HUES64 (cell line): Measurements from ENCODE around the gene ANKRD40.

Source experiments
- H3K27ac ChIP-seq: 2 replicates; pipeline ENCODE4 v1.7.0; 2013; ENCODE audit warnings: low read depth, low read length, inconsistent platforms
- H3K27me3 ChIP-seq: 2 replicates; pipeline ENCODE4 v1.6.1; 2013; ENCODE audit warnings: mild to moderate bottlenecking, low read length; ENCODE audit not compliant: insufficient read depth
- H3K36me3 ChIP-seq: 2 replicates; pipeline ENCODE4 v1.6.1; 2013; ENCODE audit warnings: mild to moderate bottlenecking, low read length; ENCODE audit not compliant: insufficient read depth
- H3K4me1 ChIP-seq: 2 replicates; pipeline ENCODE4 v1.6.1; 2013; ENCODE audit warnings: mild to moderate bottlenecking, low read length, moderate library complexity; ENCODE audit not compliant: insufficient read depth
- H3K4me3 ChIP-seq: 2 replicates; pipeline ENCODE4 v1.5.1; 2013; ENCODE audit warnings: mild to moderate bottlenecking, low read length, moderate library complexity
- H3K9ac ChIP-seq: 2 replicates; pipeline ENCODE4 v1.6.1; 2013; ENCODE audit warnings: mild to moderate bottlenecking, low read depth, low read length
- H3K9me3 ChIP-seq: 2 replicates; pipeline ENCODE4 v1.6.1; 2013; ENCODE audit warnings: low read depth, low read length; ENCODE audit not compliant: insufficient read depth
- WGBS: fragments of 150-250, 120-280 bp; methylation state at CpG from one replicate; pipeline ENCODE4 v1.1.7; 2013; ENCODE audit warnings: missing lambda C conversion rate; 5-methylcytosine and 5-hydroxymethylcytosine counted together

The ANKRD40 gene

DNA sequence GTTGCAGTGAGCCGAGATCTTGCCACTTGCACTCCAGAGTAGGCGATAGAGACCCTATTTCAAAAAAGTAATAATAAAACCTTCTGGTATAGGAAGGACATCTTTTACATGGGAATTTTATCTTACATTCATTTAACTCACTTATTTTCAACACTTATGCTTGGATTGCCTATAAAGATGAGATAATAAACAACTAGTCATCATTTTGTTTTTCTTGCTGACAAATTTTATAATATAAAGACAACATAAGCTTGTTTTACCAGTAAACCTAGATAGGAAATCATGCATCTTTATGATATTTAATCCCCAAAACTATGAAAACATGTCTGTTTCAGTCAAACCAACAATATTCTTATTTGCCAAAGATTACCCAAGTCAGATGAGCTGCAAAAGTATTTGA, 56.1 kb downstream of the ANKRD40 start:
- Histone ChIP-seq H3K4me3 (no peak overlapping the region), H3K27me3 (no peaks in the 10 kb centered on the region), H3K9me3 (no peaks in the 10 kb centered on the region), H3K4me1 (no peaks in the 10 kb centered on the region), H3K36me3 (no peaks in the 10 kb centered on the region), H3K27ac (no peak overlapping the region), H3K9ac (no peak overlapping the region)
- 100% methylated on average over 1 of the region's 2 CpGs for WGBS

DNA sequence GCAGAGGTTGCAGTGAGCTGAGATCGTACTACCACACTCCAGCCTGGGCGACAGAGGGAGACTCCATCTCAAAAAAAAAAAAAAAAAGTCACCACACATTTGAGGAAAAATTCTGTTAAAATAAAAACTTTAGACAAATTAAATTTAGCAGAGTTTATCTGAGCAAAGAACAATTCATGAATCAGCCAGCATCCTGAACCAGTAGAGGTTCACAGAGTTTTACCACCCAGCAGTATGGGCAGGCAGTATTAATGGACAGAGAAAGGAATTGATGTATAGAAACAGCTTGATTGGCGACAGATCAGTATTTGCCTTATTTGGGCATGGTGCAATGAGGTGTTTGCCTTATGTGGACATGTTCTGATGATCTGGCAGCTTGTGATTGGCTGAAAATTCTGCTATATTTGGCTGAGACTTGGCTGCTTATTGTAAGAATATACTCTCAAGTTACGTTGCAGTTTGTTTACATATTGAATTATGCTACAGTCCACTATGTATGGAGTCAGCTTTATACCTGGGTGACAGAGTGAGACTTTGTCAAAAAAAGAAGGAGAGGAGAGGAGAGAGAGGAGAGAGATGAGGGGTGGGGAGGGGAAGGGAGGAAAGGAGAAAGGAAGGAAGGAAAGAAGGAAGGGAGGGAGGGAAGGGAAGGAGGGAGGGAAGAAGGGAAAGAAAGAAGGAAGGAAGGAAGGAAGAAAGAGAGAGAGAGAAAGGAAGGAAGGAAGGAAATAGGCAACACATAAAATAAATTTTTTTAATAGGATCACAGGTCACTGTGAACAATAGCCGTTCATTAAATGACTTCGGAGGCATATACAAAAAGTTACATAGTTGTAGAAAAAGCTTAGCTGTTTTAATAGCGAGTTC, 58.4 kb downstream of the ANKRD40 start:
- Histone ChIP-seq H3K4me1 (no peaks in the 10 kb centered on the region), H3K9me3 (no peaks in the 10 kb centered on the region), H3K27ac (no peak overlapping the region), H3K9ac (no peak overlapping the region), H3K36me3 (no peaks in the 10 kb centered on the region), H3K27me3 (no peaks in the 10 kb centered on the region), H3K4me3 (no peak overlapping the region)
- 86% methylated on average over 5 of the region's 7 CpGs for WGBS

DNA sequence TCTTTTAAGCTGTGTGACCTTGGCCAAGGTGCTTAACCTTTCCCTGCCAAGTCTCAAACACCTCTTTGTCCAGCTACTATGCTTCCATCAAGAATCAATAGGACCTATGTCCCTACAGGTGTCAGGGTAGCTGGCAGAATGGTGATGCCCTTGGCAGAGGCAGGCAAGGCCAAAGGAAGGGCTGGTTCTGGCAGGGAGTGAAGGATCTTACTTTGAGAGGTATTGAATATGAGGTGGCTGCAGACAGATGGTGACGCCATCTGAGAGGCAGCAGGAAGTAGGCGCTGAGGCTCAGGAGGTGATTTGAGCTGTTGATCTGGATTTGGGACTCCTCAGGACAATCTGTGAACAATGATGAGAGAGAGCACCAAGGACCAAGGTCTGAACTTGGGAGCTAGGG, 60.5 kb downstream of the ANKRD40 start:
- Histone ChIP-seq H3K27ac (no peak overlapping the region), H3K4me3 (no peak overlapping the region), H3K4me1 (no peaks in the 10 kb centered on the region), H3K27me3 (no peaks in the 10 kb centered on the region), H3K9ac (no peak overlapping the region), H3K36me3 (no peaks in the 10 kb centered on the region), H3K9me3 (no peaks in the 10 kb centered on the region)
- WGBS = 92% methylated on average over 2 of the region's 2 CpGs

DNA sequence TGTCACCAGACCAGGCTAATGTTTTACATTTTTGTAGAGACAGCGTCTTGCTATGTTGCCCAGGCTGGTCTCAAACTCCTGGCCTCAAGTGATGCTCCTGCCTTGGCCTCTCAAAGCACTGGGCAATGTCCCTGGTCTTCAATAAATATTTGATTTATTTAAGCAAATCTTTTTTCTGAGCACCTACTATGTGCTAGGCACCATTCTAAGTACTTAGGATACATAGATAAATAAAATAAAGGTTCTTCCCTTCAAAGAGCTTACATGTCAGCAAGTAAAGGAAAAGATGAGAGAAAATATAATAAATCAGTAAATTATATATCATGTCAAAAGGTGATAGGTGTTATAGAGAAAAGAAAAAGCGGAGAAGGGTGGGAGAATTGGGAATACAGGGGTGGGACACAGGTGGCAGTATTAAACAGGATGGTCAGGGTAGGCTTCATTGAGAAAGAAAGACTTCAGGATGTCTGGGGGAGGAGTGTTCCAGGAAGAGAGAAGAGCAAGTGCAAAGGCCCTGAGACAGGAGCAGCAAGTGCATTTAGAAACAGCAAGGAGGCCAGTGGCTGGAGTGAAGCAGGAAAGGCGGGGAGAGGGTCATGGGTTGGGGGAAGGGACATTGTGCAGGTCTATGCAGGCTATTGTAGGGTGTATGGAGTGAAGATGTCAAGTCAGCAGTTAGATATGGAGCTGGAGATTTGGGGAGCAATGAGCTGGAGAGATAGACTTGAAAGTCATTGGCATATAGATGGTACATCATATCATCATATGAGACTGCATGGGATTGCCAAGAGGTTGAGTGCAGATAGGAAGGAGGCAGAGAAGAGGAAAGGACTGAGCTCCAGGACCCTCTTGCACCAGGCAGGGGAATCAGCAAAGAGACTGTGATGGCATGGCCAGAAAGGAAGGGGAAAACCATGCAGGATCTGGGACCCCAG, 61.7 kb downstream of the ANKRD40 start:
- Histone ChIP-seq H3K36me3 (no peaks in the 10 kb centered on the region), H3K9ac (no peak overlapping the region), H3K4me1 (peaks cover 5% of the 10 kb centered on the region; the same call in 1 of the 2 replicates), H3K9me3 (no peaks in the 10 kb centered on the region), H3K4me3 (no peak overlapping the region), H3K27ac (no peak overlapping the region), H3K27me3 (no peaks in the 10 kb centered on the region)
- WGBS = 91% methylated on average over 3 of the region's 3 CpGs
